ENCODE results near the gene ANK3. TPM values are rescaled to one million over a fixed set of nuclear protein-coding genes. Genes with fewer than 3 reads are reported as not detected.

Gene ANK3
- total and polyA plus RNA-seq, 10 donors, result 2.0 to 133 (median 62.9) TPM

- Histone ChIP-seq H3K36me3 (no peaks in the 10 kb centered on the region), H3K4me1 (no peaks in the 10 kb centered on the region), H3K9me3 (peaks cover 0 to 6% (median 0%) of the 10 kb centered on the region in 8 donors), H3K27ac (no peak overlapping the region), H3K27me3 (replicated peaks in 1 of 7) (no peaks in the 10 kb centered on the region), H3K4me3 (no peak overlapping the region)
- DNase-seq, result no peak
- TF ChIP-seq CTCF (IDR thresholded peaks at IDR 0.05 in 8 of 11, conservative IDR thresholded peaks at IDR 0.05 in 3 of 11), result no peak
- TF ChIP-seq POLR2A (IDR thresholded peaks at IDR 0.05), result no peak
- no peak for TF ChIP-seq POLR2AphosphoS5 (IDR thresholded peaks at IDR 0.05)
- intact Hi-C loops (cut with DNase I; ENCODE audit: low total_unique reads), result no loop called here
- whole genome bisulfite sequencing, 5 donors, result 67 to 94% (median 68%) methylated on average over 2 of the region's 2 CpGs
These were observed 57.3 kb downstream of the ANK3 start for GRCh38 chr10:60332371-60332770.

- H3K9me3 ChIP-seq, result peaks cover 0 to 6% (median 0%) of the 10 kb centered on the region in 8 donors
- H3K4me1 ChIP-seq, result no peaks in the 10 kb centered on the region
- no peak overlapping the region for H3K4me3 ChIP-seq
- TF ChIP-seq POLR2AphosphoS5 (IDR thresholded peaks at IDR 0.05) (no peak), POLR2A (IDR thresholded peaks at IDR 0.05) (no peak)
- no peaks in the 10 kb centered on the region for H3K27me3 ChIP-seq (replicated peaks in 1 of 7)
- 88 to 98% (median 91%) methylated on average over 3 of the region's 3 CpGs for WGBS, 5 donors
- H3K36me3 ChIP-seq, result no peaks in the 10 kb centered on the region
- intact Hi-C loops (cut with DNase I; ENCODE audit: low total_unique reads), result no loop called here
- no peak for DNase-seq
- no peak overlapping the region for H3K27ac ChIP-seq
These were observed 57.8 kb downstream of the ANK3 start for GRCh38 chr10:60331886-60332285.

- DNase-seq, result no peak
These were observed 66.5 kb downstream of the ANK3 start for GRCh38 chr10:60323162-60323561.

GRCh38 chr10:60320666-60321065, 69.0 kb downstream of the ANK3 start:
- intact Hi-C loops (cut with DNase I; ENCODE audit: low total_unique reads), result no loop called here
- no peak overlapping the region for H3K27ac ChIP-seq
- H3K4me1 ChIP-seq, result no peaks in the 10 kb centered on the region
- H3K4me3 ChIP-seq, result no peak overlapping the region
- DNase-seq, result no peak
- whole genome bisulfite sequencing, 5 donors, result 73 to 90% (median 83%) methylated on average over 1 of the region's 1 CpG
- TF ChIP-seq POLR2A (IDR thresholded peaks at IDR 0.05) (no peak), POLR2AphosphoS5 (IDR thresholded peaks at IDR 0.05) (no peak), CTCF (IDR thresholded peaks at IDR 0.05 in 8 of 11, conservative IDR thresholded peaks at IDR 0.05 in 3 of 11) (no peak)
- H3K27me3 ChIP-seq (replicated peaks in 1 of 7), result no peaks in the 10 kb centered on the region
- H3K9me3 ChIP-seq, result no peaks in the 10 kb centered on the region
- H3K36me3 ChIP-seq, result no peaks in the 10 kb centered on the region

More at GRCh38 chr10:60323162-60323561, 66.5 kb downstream of the ANK3 start:
- no peaks in the 10 kb centered on the region for H3K9me3 ChIP-seq
- H3K27ac ChIP-seq, result peak overlapping the region in 1 of 8 donors; percentile 47
- 46 to 84% (median 73%) methylated on average over 2 of the region's 2 CpGs for WGBS, 5 donors
- H3K36me3 ChIP-seq, result no peaks in the 10 kb centered on the region
- no peaks in the 10 kb centered on the region for H3K27me3 ChIP-seq (replicated peaks in 1 of 7)
- TF ChIP-seq POLR2AphosphoS5 (IDR thresholded peaks at IDR 0.05) (no peak), CTCF (IDR thresholded peaks at IDR 0.05 in 8 of 11, conservative IDR thresholded peaks at IDR 0.05 in 3 of 11) (no peak), POLR2A (IDR thresholded peaks at IDR 0.05) (no peak)
- intact Hi-C loops (cut with DNase I; ENCODE audit: low total_unique reads), result no loop called here
- H3K4me1 ChIP-seq, result no peaks in the 10 kb centered on the region
- H3K4me3 ChIP-seq, result no peak overlapping the region

GRCh38 chr10:60316029-60316428, 73.6 kb downstream of the ANK3 start:
- 88 to 97% (median 94%) methylated on average over 1 of the region's 1 CpG for WGBS, 5 donors
- H3K9me3 ChIP-seq, result no peaks in the 10 kb centered on the region
- TF ChIP-seq CTCF (IDR thresholded peaks at IDR 0.05 in 8 of 11, conservative IDR thresholded peaks at IDR 0.05 in 3 of 11) (no peak), POLR2A (IDR thresholded peaks at IDR 0.05) (no peak), POLR2AphosphoS5 (IDR thresholded peaks at IDR 0.05) (no peak)
- no peak overlapping the region for H3K4me3 ChIP-seq
- no peaks in the 10 kb centered on the region for H3K36me3 ChIP-seq
- intact Hi-C loops (cut with DNase I; ENCODE audit: low total_unique reads), result no loop called here
- peaks cover 0 to 5% (median 0%) of the 10 kb centered on the region in 6 donors for H3K4me1 ChIP-seq
- no peak for DNase-seq
- H3K27me3 ChIP-seq (replicated peaks in 1 of 7), result no peaks in the 10 kb centered on the region
- no peak overlapping the region for H3K27ac ChIP-seq

Data from spleen (tissue), 11 donors.